Measurements from ENCODE around the gene TWNK. TPM values are rescaled to one million over a fixed set of nuclear protein-coding genes. Genes with fewer than 3 reads are reported as not detected.

Gene TWNK
- total RNA-seq, 3 donors from 2014 or later, result 3.4 to 7.5 (median 5.3) TPM

DNA sequence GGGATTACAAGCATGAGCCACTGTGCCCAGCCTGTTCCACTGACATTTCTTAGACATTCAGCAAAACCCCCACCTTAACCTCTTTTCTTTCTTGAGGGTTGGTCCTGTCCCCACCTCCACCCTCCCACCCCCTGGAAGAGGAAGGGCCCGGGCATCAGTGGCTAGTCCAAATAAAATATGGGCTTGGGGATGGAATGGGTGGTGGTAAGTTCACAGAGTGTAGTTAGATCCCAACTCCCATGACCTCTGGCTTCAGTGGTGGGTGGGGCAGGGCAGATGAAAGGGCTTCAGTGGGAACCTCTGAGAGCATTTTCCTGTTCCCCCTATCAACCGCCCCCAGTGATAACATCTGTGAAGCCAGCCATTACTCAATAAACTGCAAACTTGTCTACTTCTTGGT, 53.5 kb downstream of the TWNK start:
- peak overlapping the region in 1 of 2 donors; percentile 23 for H3K27ac ChIP-seq

GRCh38 chr10:101041252-101041761, 54.0 kb downstream of the TWNK start:
- intact Hi-C loops (cut with DNase I; ENCODE audit: low total_unique reads), result loop anchor here (2.0 kb wide), 1 partner anchor 21 kb away; no protein-coding TSS in a partner anchor
- peak overlapping the region; percentile 23 to 94 for H3K27ac ChIP-seq
- H3K36me3 ChIP-seq, result no peaks in the 10 kb centered on the region
- TF ChIP-seq POLR2A (IDR thresholded peaks at IDR 0.05), result no peak
- peak in 1 of 3 donors; percentile 26 for TF ChIP-seq POLR2AphosphoS5 (IDR thresholded peaks at IDR 0.05)
- peak; percentile 33 to 88 (median 76) for TF ChIP-seq CTCF (IDR thresholded peaks at IDR 0.05)
- no peaks in the 10 kb centered on the region for H3K27me3 ChIP-seq
- H3K4me1 ChIP-seq, result peaks cover 0 to 5% of the 10 kb centered on the region in 2 donors
- H3K9me3 ChIP-seq, result no peaks in the 10 kb centered on the region
- no peak overlapping the region for H3K4me3 ChIP-seq
- peak; percentile 72 to 86 for DNase-seq (ENCODE audit: low spot score in 2 of 2)

More for the DNA sequence above, 53.5 kb downstream of the TWNK start:
- Histone ChIP-seq H3K27me3 (no peaks in the 10 kb centered on the region), H3K4me1 (peaks cover 0 to 5% of the 10 kb centered on the region in 2 donors), H3K36me3 (no peaks in the 10 kb centered on the region), H3K4me3 (no peak overlapping the region), H3K9me3 (no peaks in the 10 kb centered on the region)
- no peak for DNase-seq (ENCODE audit: low spot score in 2 of 2)
- intact Hi-C loops (cut with DNase I; ENCODE audit: low total_unique reads), result loop anchor here (2.0 kb wide), 1 partner anchor 20 kb away; no protein-coding TSS in a partner anchor
- no peak for TF ChIP-seq POLR2A (IDR thresholded peaks at IDR 0.05)
- no peak for TF ChIP-seq POLR2AphosphoS5 (IDR thresholded peaks at IDR 0.05)
- no peak for TF ChIP-seq CTCF (IDR thresholded peaks at IDR 0.05)

GRCh38 chr10:101042118-101042517, 54.8 kb downstream of the TWNK start:
- peak overlapping the region; percentile 94 to 95 for H3K27ac ChIP-seq
- TF ChIP-seq CTCF (IDR thresholded peaks at IDR 0.05), result no peak
- TF ChIP-seq POLR2A (IDR thresholded peaks at IDR 0.05), result no peak
- no peak for TF ChIP-seq POLR2AphosphoS5 (IDR thresholded peaks at IDR 0.05)
- H3K4me1 ChIP-seq, result peaks cover 0 to 5% of the 10 kb centered on the region in 2 donors
- no peaks in the 10 kb centered on the region for H3K9me3 ChIP-seq
- intact Hi-C loops (cut with DNase I; ENCODE audit: low total_unique reads), result no loop called here
- no peaks in the 10 kb centered on the region for H3K27me3 ChIP-seq
- H3K36me3 ChIP-seq, result no peaks in the 10 kb centered on the region
- DNase-seq (ENCODE audit: low spot score in 2 of 2), result no peak
- peak overlapping the region; percentile 44 to 64 (median 57) for H3K4me3 ChIP-seq

GRCh38 chr10:101042667-101043362, 55.5 kb downstream of the TWNK start:
- peak; percentile 29 for TF ChIP-seq POLR2A (IDR thresholded peaks at IDR 0.05)
- TF ChIP-seq CTCF (IDR thresholded peaks at IDR 0.05), result no peak
- TF ChIP-seq POLR2AphosphoS5 (IDR thresholded peaks at IDR 0.05), result peak; percentile 85 to 86 (median 85)
- H3K4me3 ChIP-seq, result peak overlapping the region; percentile 44 to 64 (median 57)
- H3K27me3 ChIP-seq, result peaks cover 0 to 2% of the 10 kb centered on the region in 2 donors
- no peaks in the 10 kb centered on the region for H3K36me3 ChIP-seq
- intact Hi-C loops (cut with DNase I; ENCODE audit: low total_unique reads), result no loop called here
- DNase-seq (ENCODE audit: low spot score in 2 of 2), result peak; percentile 96 to 97
- peak overlapping the region; percentile 94 to 95 for H3K27ac ChIP-seq
- peaks cover 0 to 5% of the 10 kb centered on the region in 2 donors for H3K4me1 ChIP-seq
- H3K9me3 ChIP-seq, result no peaks in the 10 kb centered on the region

DNA sequence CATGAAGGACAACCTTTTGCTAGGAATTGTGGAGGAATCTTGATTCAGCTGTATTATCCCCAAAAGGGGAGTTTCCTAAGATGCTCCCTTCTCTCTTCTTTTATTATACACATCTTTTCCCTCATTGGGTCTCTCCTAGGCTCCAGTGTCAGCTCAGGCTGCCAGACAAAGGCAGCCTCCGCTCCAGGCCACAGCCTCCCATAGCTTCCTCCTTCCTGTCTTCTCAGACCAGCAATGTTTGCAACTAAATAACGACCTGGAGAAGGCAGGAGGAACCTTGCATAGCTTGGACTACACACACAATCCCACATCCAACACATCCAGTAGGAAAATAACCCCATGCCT, 56.0 kb downstream of the TWNK start:
- peaks cover 0 to 5% of the 10 kb centered on the region in 2 donors for H3K4me1 ChIP-seq
- intact Hi-C loops (cut with DNase I; ENCODE audit: low total_unique reads), result no loop called here
- TF ChIP-seq POLR2A (IDR thresholded peaks at IDR 0.05) (no peak), POLR2AphosphoS5 (IDR thresholded peaks at IDR 0.05) (no peak), CTCF (IDR thresholded peaks at IDR 0.05) (no peak)

More for the DNA sequence above, 56.0 kb downstream of the TWNK start:
- Histone ChIP-seq H3K27me3 (peaks cover 0 to 7% of the 10 kb centered on the region in 2 donors), H3K4me3 (peak overlapping the region; percentile 44 to 64 (median 57)), H3K27ac (peak overlapping the region; percentile 94 to 95), H3K9me3 (no peaks in the 10 kb centered on the region), H3K36me3 (no peaks in the 10 kb centered on the region)
- DNase-seq (ENCODE audit: low spot score in 2 of 2), result no peak
